Measurements from ENCODE around the gene RAB35.

The RAB35 gene

DNA sequence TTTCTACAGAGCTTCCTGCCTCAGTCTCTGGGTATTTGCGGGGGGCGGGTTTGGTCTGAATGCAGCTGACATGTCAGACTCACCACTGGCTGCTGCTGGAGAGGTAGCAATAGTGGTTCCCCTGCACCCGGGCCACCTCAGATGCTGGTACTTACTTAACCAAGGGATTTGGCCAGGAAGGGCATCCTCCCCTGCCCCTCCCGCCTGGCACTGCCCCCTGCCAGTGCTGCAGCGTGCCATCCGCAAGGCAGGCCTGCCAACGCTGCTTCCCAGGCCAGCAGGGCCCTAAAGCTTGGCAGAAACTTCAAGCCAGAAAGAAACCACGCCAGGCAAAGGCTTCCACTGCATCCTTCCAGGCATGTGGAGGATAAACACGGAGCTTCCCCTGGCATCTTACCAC, 22.1 kb downstream of the RAB35 start:
- no peak for DNase-seq (ENCODE audit: extremely low spot score)
- no peak for TF ChIP-seq HDGF (IDR thresholded peaks at IDR 0.05; ENCODE audit: borderline replicate concordance)
- TF ChIP-seq BHLHE40 (IDR thresholded peaks at IDR 0.05; ENCODE audit: borderline replicate concordance), result no peak
- TF ChIP-seq FOXM1 (IDR thresholded peaks at IDR 0.05; ENCODE audit: borderline replicate concordance), result no peak
- no peak for TF ChIP-seq LEF1 (IDR thresholded peaks at IDR 0.05; ENCODE audit: borderline replicate concordance)
- no peak for TF ChIP-seq L3MBTL2 (conservative IDR thresholded peaks at IDR 0.05)
- no peak for TF ChIP-seq ZNF384 (IDR thresholded peaks at IDR 0.05)
- TF ChIP-seq ARNT (IDR thresholded peaks at IDR 0.05), result no peak
- TF ChIP-seq, protein P1, sequence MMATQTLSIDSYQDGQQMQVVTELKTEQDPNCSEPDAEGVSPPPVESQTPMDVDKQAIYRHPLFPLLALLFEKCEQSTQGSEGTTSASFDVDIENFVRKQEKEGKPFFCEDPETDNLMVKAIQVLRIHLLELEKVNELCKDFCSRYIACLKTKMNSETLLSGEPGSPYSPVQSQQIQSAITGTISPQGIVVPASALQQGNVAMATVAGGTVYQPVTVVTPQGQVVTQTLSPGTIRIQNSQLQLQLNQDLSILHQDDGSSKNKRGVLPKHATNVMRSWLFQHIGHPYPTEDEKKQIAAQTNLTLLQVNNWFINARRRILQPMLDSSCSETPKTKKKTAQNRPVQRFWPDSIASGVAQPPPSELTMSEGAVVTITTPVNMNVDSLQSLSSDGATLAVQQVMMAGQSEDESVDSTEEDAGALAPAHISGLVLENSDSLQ (IDR thresholded peaks at IDR 0.05), result no peak
- no peak for TF ChIP-seq TARDBP (IDR thresholded peaks at IDR 0.05)
- no peak for TF ChIP-seq SP1 (IDR thresholded peaks at IDR 0.05)
- TF ChIP-seq CTBP1 (IDR thresholded peaks at IDR 0.05; ENCODE audit: borderline replicate concordance), result no peak
- ChIA-PET POLR2A (no interaction called here), CTCF (no interaction called here)

DNA sequence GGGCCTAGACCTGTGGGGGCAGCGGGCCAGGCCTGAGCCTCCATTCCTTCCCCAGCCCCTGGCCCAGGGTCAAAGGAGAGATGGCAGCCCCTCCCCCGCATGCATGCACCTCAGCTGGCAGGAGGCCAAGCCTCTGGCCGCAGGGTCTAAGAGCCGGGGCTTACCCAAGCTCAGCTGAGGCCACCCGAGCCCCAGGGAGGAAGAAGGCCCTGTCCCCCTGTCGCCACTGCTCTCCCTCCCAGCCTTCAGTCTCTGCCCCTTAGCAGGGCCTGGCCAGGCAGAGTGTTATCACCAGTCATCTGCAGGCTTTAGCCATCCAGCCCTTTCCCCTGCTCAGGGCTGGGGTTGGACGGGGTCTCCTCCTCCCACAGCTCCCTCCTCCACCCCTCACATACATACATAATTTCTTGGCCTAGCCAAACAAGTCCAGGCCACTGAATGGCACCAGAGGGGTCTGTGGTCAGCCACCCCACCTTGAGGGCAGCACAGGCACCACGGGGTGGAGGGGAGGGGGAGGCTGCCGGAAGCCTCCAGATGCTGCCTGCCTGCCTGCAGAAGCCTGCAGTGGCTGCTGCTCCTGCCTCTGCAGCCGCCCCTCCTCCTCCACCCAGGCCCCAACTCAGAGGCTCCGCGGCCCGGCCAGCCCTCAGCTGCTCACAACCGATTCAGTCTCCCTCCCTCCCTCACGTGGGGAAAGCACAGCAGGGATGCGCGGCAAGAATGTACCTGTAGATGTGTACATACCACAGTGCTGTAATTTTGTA, 22.8 kb downstream of the RAB35 start:
- CTCF ChIA-PET, result no interaction called here
- DNase-seq (ENCODE audit: extremely low spot score), result no peak
- POLR2A ChIA-PET, result no interaction called here
- TF ChIP-seq FOXM1 (IDR thresholded peaks at IDR 0.05; ENCODE audit: borderline replicate concordance), result no peak
- no peak for TF ChIP-seq NFRKB (IDR thresholded peaks at IDR 0.05)
- TF ChIP-seq ELF4 (IDR thresholded peaks at IDR 0.05), result no peak
- no peak for TF ChIP-seq LEF1 (IDR thresholded peaks at IDR 0.05; ENCODE audit: borderline replicate concordance)
- TF ChIP-seq ARNT (IDR thresholded peaks at IDR 0.05), result no peak
- no peak for TF ChIP-seq HDGF (IDR thresholded peaks at IDR 0.05; ENCODE audit: borderline replicate concordance)
- TF ChIP-seq FOXA1 (IDR thresholded peaks at IDR 0.05), result no peak
- TF ChIP-seq SUZ12 (IDR thresholded peaks at IDR 0.05), result no peak
- no peak for TF ChIP-seq CTBP1 (IDR thresholded peaks at IDR 0.05; ENCODE audit: borderline replicate concordance)
- no peak for TF ChIP-seq FOXK2 (IDR thresholded peaks at IDR 0.05)
- no peak for TF ChIP-seq L3MBTL2 (conservative IDR thresholded peaks at IDR 0.05)

DNA sequence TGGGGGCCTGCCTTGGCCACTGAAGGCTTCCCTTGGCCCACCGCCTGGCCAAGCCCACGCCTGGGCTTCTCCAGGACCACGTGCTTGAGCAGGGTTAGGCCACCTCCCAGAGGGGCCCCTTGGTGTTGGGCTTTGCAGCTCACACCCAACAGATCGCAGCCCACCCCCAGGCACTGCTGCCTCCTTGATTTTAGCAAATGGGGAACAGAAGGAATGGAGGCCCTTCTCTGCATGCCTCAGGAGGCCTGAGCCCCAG, 23.3 kb downstream of the RAB35 start:
- POLR2A ChIA-PET, result interaction anchor here (0.7 kb wide), 1 partner anchor 144 kb away, joined by 3 read pairs; no protein-coding TSS in a partner anchor
- DNase-seq (ENCODE audit: extremely low spot score), result no peak
- TF ChIP-seq ELF4 (IDR thresholded peaks at IDR 0.05) (no peak), TARDBP (IDR thresholded peaks at IDR 0.05) (no peak), FOXK2 (IDR thresholded peaks at IDR 0.05) (no peak), FOXA1 (IDR thresholded peaks at IDR 0.05) (no peak), LEF1 (IDR thresholded peaks at IDR 0.05; ENCODE audit: borderline replicate concordance) (no peak), L3MBTL2 (conservative IDR thresholded peaks at IDR 0.05) (no peak), SUZ12 (IDR thresholded peaks at IDR 0.05) (no peak), CTBP1 (IDR thresholded peaks at IDR 0.05; ENCODE audit: borderline replicate concordance) (no peak), HDGF (IDR thresholded peaks at IDR 0.05; ENCODE audit: borderline replicate concordance) (no peak)
- CTCF ChIA-PET, result no interaction called here

- DNase-seq (ENCODE audit: extremely low spot score), result no peak
- POLR2A ChIA-PET, result interaction anchor here (0.7 to 1.6 kb wide), 2 partner anchors 108 to 144 kb away, joined by 3 to 4 read pairs; partner anchors contain the start of gene RPLP0
These were observed 23.8 kb downstream of the RAB35 start for GRCh38 chr12:120092551-120093335.

DNA sequence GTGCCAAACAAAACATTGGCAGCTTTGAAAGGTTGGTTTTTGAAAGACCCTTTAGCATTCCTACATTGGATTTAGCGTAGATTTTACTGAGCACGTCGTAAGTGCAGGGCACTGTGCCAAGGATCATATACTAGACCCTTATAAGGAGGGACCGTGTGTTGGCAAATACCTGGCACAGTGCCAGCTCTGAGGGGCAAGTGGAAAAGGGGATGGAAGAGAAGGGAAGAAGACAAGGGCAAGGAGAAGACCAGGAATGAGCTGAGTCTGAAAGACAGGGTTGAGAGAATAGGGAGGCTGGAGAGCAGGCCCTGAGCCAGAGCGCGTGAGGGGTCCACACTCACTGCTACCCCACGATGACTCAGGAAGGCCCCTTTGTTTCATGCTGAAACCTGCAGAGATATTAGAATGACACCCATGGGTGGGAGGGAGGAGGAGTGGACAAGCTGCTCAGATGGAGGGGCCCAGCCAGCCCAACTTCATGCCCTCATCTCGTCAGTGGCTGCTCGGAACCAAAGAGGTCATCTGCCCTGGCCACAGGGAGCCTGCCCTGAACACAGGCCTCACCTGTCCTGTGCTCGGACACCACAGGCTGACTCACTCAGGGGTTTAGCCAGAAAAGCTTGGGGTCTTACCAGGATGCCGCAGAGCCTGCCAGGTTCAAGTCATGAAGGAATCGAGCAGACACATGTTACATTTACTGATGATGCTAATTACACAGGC, 25.0 kb downstream of the RAB35 start:
- TF ChIP-seq SP1 (IDR thresholded peaks at IDR 0.05) (no peak), ARNT (IDR thresholded peaks at IDR 0.05) (no peak), HDGF (IDR thresholded peaks at IDR 0.05; ENCODE audit: borderline replicate concordance) (no peak), NFRKB (IDR thresholded peaks at IDR 0.05) (no peak), ZNF384 (IDR thresholded peaks at IDR 0.05) (no peak), SUZ12 (IDR thresholded peaks at IDR 0.05) (no peak), FOXM1 (IDR thresholded peaks at IDR 0.05; ENCODE audit: borderline replicate concordance) (no peak), LEF1 (IDR thresholded peaks at IDR 0.05; ENCODE audit: borderline replicate concordance) (no peak), TARDBP (IDR thresholded peaks at IDR 0.05) (no peak), CTBP1 (IDR thresholded peaks at IDR 0.05; ENCODE audit: borderline replicate concordance) (no peak), FOXK2 (IDR thresholded peaks at IDR 0.05) (no peak), FOXA1 (IDR thresholded peaks at IDR 0.05) (no peak), ELF4 (IDR thresholded peaks at IDR 0.05) (no peak)
- TF ChIP-seq, protein P1 (IDR thresholded peaks at IDR 0.05), result no peak
- ChIA-PET CTCF (interaction anchor here (0.6 kb wide), 1 partner anchor 18 kb away, joined by 5 read pairs; no protein-coding TSS in a partner anchor), POLR2A (interaction anchor here (1.2 to 1.6 kb wide), 2 partner anchors 110 kb away, joined by 4 read pairs; partner anchors contain the start of gene RPLP0)
- DNase-seq (ENCODE audit: extremely low spot score), result no peak

More at GRCh38 chr12:120092551-120093335, 23.8 kb downstream of the RAB35 start:
- CTCF ChIA-PET, result no interaction called here
- no peak for TF ChIP-seq HDGF (IDR thresholded peaks at IDR 0.05; ENCODE audit: borderline replicate concordance)
- no peak for TF ChIP-seq NFRKB (IDR thresholded peaks at IDR 0.05)
- TF ChIP-seq FOXM1 (IDR thresholded peaks at IDR 0.05; ENCODE audit: borderline replicate concordance), result no peak
- no peak for TF ChIP-seq ZNF384 (IDR thresholded peaks at IDR 0.05)
- TF ChIP-seq SUZ12 (IDR thresholded peaks at IDR 0.05), result no peak
- no peak for TF ChIP-seq ELF4 (IDR thresholded peaks at IDR 0.05)
- no peak for TF ChIP-seq L3MBTL2 (conservative IDR thresholded peaks at IDR 0.05)
- TF ChIP-seq ARNT (IDR thresholded peaks at IDR 0.05), result no peak
- no peak for TF ChIP-seq SP1 (IDR thresholded peaks at IDR 0.05)
- no peak for TF ChIP-seq BHLHE40 (IDR thresholded peaks at IDR 0.05; ENCODE audit: borderline replicate concordance)
- TF ChIP-seq, protein P1 (IDR thresholded peaks at IDR 0.05), result no peak
- TF ChIP-seq TARDBP (IDR thresholded peaks at IDR 0.05), result no peak
- no peak for TF ChIP-seq FOXA1 (IDR thresholded peaks at IDR 0.05)
- no peak for TF ChIP-seq LEF1 (IDR thresholded peaks at IDR 0.05; ENCODE audit: borderline replicate concordance)
